Naive thymus-derived CD8-positive, alpha-beta T cell (primary cell): ENCODE measurements around the gene NTN3. TPM values are rescaled to one million over a fixed set of nuclear protein-coding genes. Genes with fewer than 3 reads are reported as not detected.

Experiments
- ATAC-seq, 2 donors: fragments of 150-1000 bp; cut with Tn5 transposase in 1 of 2; sonication (Bioruptor Pico), chemical (Tn5 transposase) in 1 of 2; 1 replicate in 1 of 2; 2 replicates in 1 of 2; pipeline ENCODE4 v1.10.0; 2021; ENCODE audit warnings: mild to moderate bottlenecking in 2 of 2, moderate library complexity in 2 of 2
- POLR2A ChIA-PET: fragments of 350-600 bp; sonication (Branson Sonifier 250); formaldehyde crosslinking; loops from one replicate; lab custom pipeline; 2021; ENCODE audit warnings: antibody characterized with exemption; lab: Charles Lee
- DNase-seq, 10 donors: peaks; one replicate each; pipeline versions ENCODE4 v3.0.0 to v3.0.0-alpha.2; 2020 to 2022
- H3K27ac Mint-ChIP-seq, 10 donors: one replicate each; pipeline ENCODE4 v1.8.0; 2020 to 2022; ENCODE audit warnings: mild to moderate bottlenecking in 10 of 10, mixed read lengths in 10 of 10, moderate library complexity in 4 of 10, inconsistent platforms in 1 of 10
- H3K27me3 Mint-ChIP-seq, 5 donors: one replicate each; pipeline ENCODE4 v1.8.0; 2021 to 2022; ENCODE audit warnings: mixed read lengths in 5 of 5
- H3K36me3 Mint-ChIP-seq, 3 donors: one replicate each; pipeline ENCODE4 v1.8.0; 2020 to 2022; ENCODE audit warnings: mixed read lengths in 3 of 3, mild to moderate bottlenecking in 2 of 3, inconsistent platforms in 1 of 3
- H3K4me1 Mint-ChIP-seq, 4 donors: one replicate each; pipeline ENCODE4 v1.8.0; 2021 to 2022; ENCODE audit warnings: mixed read lengths in 4 of 4
- H3K4me3 Mint-ChIP-seq, 10 donors: one replicate each; pipeline ENCODE4 v1.8.0; 2020 to 2022; ENCODE audit warnings: mild to moderate bottlenecking in 10 of 10, mixed read lengths in 10 of 10, moderate library complexity in 6 of 10, inconsistent platforms in 1 of 10
- H3K9me3 Mint-ChIP-seq, 9 donors: one replicate each; pipeline ENCODE4 v1.8.0; 2020 to 2022; ENCODE audit warnings: mixed read lengths in 9 of 9, mild to moderate bottlenecking in 3 of 9, inconsistent platforms in 1 of 9, moderate library complexity in 1 of 9
- polyA plus RNA-seq, 3 donors: library from polyadenylated mRNA; unstranded; fragments of 300-500 nt; fragmentation: Illumina TruSeq; gene quantifications; one replicate each; pipeline ENCODE4 v1.2.3, GENCODE V29; 2021
- total RNA-seq, 8 experiments: library from RNA in 2 of 8; stranded (reverse) in 2 of 8; gene quantifications; one replicate each; pipeline ENCODE4 v1.2.3 and lab custom pipeline; 2021 to 2026

Gene NTN3
- total and polyA plus RNA-seq, 5 experiments from 2014 or later, result not detected

DNA sequence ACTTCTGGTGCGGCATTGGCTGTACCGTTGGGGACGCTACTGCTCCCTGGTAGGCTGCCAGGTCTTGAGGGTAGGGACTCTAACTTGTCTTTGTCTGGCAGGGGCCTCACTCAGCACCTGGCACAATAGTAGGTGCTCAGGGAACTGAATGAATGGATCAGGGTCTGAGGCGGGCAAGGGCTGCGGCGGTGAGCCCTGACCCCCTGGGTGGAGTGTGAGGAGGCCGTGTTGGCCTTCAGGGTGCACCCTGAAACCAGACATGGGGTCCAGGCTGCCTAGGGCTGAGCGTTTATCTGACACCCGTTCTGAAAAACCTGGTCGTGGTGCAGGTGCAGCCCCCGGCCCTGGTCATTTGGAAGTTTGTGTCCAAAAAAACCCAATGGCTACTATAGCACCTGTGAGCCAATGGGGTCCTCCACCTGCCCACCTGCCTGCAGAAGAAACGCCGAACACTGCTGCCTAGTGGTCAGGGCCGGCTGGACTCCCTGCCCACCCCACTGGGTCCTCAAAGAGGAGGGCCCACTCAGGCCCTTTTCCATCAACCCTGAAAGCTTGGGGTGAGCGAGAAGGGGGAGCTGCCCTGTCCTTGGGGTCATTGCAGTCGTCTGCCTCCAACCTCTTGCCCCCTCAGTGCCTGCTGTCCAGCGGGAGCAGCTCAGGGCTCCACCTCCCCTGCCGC, 37.8 kb downstream of the NTN3 start:
- Mint-ChIP-seq H3K9me3 (peaks cover 0 to under 1% (median 0%) of the 10 kb centered on the region in 9 donors), H3K4me3 (no peak overlapping the region), H3K27ac (peak overlapping the region in 3 of 10 donors; percentile 39 to 75 (median 63)), H3K4me1 (peaks cover 11 to 50% (median 15%) of the 10 kb centered on the region in 4 donors), H3K36me3 (no peaks in the 10 kb centered on the region), H3K27me3 (no peaks in the 10 kb centered on the region)
- DNase-seq (no peak), ATAC-seq (no peak)
- POLR2A ChIA-PET, result no interaction called here

DNA sequence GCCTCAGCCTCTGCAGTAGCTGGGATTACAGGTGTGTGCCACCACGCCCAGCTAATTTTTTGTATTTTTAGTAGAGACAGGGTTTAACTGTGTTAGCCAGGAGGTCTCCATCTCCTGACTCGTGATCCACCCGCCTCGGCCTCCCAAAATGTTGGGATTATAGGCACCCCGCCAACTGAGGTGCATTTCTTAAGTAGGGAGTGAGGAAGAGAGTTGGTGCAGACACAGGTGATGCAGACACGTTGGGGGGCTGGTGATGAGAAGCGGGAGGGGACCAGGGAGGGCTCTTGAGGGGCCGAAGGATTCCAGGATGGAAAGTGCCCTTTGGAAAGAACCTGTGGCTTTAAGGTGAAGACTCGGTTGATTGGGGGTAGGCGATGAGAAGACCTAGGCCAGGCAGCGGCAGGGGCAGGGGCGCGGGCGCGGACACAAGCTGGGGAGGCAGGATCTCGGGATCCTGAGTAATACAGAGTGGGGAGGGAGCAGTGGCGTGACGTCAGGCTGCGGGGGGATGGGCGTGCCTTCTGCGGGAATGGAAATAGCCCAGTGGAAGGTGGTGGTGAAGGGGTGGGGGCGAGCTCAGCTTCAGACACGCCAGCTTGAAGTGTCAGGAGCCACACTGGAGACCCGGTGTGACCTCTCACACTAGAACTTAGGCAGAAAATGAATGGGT, 40.2 kb downstream of the NTN3 start:
- H3K27ac Mint-ChIP-seq, result peak overlapping the region in 2 of 10 donors; percentile 3 to 50

DNA sequence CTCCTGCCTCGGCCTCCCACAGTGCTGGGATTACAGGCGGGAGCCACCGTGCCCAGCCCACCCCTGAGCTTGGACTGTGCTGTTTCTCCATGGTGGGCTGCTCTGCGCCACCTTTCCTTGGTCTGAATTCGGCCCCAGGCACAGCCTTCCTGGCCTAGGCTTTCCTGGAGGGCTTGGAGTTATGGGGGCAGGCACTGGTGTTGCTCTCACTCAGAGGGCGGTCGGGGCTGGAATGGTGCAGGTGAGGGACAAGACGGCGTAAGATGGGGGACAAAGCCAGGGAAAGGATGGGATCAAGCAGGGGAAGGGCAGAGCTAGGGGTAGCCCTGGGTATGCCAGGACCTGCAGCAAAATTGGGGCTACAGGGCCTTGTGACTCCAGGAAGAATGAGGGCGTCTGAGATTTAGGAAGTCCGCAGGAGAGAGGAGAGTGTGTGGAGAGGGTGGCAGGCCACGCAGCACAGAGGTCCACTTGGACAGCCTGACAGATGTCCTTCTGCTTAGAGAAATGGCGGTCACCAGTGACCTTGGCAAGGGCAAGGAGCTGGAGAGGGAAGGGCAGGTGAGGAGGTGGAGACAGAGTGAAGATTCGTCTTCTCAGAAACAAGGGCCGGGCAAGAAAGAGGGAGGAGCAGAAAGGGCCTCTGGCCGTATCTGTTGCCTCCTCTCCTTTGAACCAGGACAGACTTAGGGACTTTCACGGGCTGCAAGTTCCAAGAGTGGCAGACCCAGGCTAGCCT, 41.1 kb downstream of the NTN3 start:
- H3K4me1 Mint-ChIP-seq, result peaks cover 29 to 70% (median 40%) of the 10 kb centered on the region in 4 donors
- POLR2A ChIA-PET, result interaction anchor here (1.1 to 6.8 kb wide), 5 partner anchors 9 to 82 kb away, joined by 4 to 146 read pairs (median 6); partner anchors contain the start of genes CCNF, CEMP1 and PDPK1
- DNase-seq, result no peak

More for the DNA sequence above, 40.2 kb downstream of the NTN3 start:
- POLR2A ChIA-PET, result interaction anchor here (1.5 to 6.8 kb wide), 2 partner anchors 10 to 23 kb away, joined by 5 to 146 read pairs; partner anchors contain the start of genes CEMP1 and PDPK1
- H3K4me1 Mint-ChIP-seq, result peaks cover 20 to 66% (median 31%) of the 10 kb centered on the region in 4 donors
- DNase-seq, result no peak
- no peaks in the 10 kb centered on the region for H3K27me3 Mint-ChIP-seq
- H3K36me3 Mint-ChIP-seq, result peaks cover 0 to 4% (median 0%) of the 10 kb centered on the region in 3 donors
- peaks cover 0 to 3% (median 0%) of the 10 kb centered on the region in 9 donors for H3K9me3 Mint-ChIP-seq
- H3K4me3 Mint-ChIP-seq, result peak overlapping the region in 2 of 10 donors; percentile 21 to 44
- ATAC-seq, result no peak

DNA sequence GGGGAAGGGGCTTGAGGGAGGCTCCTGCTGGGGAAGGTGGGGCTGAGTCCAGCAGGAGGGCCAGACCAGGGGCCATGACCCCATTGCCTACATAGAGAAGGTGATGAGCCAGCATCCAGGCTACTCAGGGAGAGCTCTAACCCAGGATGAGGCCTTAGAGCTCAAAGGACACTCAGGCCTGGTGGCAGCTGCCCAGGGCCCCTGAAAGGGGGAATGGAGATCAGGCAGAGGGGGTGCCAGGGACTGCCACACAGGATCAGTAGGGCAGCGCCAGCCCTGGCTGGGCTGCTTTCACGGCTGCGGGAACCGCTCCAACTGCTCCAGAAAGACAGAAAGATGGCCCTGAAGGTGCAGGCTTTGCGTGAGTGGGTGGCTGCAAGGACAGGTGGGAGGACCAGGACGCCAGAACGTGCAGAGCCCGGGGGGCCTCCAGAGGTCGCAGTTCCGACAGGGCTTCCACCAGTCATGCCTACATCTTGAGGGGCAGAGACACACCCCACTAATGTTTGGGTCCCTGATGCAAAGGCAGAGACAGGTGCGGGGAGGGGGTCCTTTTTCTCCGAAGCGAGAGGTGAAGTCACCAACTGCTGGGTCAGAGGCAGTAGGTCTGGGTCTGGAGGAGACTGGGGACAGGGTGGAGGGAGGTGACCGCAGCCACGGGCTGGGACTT, 41.8 kb downstream of the NTN3 start:
- Mint-ChIP-seq H3K4me3 (peak overlapping the region; percentile 79 to 91 (median 87)), H3K27ac (peak overlapping the region; percentile 91 to 99 (median 96)), H3K9me3 (peaks cover 0 to 3% (median 0%) of the 10 kb centered on the region in 9 donors), H3K27me3 (no peaks in the 10 kb centered on the region), H3K4me1 (peaks cover 33 to 72% (median 47%) of the 10 kb centered on the region in 4 donors), H3K36me3 (peaks cover 0 to 13% (median 0%) of the 10 kb centered on the region in 3 donors)
- DNase-seq, result peak in 8 of 10 donors; percentile 37 to 81 (median 58)
- peak; percentile 33 to 38 for ATAC-seq
- POLR2A ChIA-PET, result interaction anchor here (0.6 to 6.8 kb wide), 13 partner anchors 8 to 542 kb away, joined by 3 to 146 read pairs (median 5); partner anchors contain the start of genes CCNF, CEMP1, E4F1 and PDPK1

More for the DNA sequence above, 41.1 kb downstream of the NTN3 start:
- Mint-ChIP-seq H3K9me3 (peaks cover 0 to 3% (median 0%) of the 10 kb centered on the region in 9 donors), H3K27me3 (no peaks in the 10 kb centered on the region), H3K27ac (peak overlapping the region; percentile 40 to 99 (median 96)), H3K36me3 (peaks cover 0 to 13% (median 0%) of the 10 kb centered on the region in 3 donors), H3K4me3 (peak overlapping the region in 9 of 10 donors; percentile 44 to 88 (median 84))
- ATAC-seq, result no peak

DNA sequence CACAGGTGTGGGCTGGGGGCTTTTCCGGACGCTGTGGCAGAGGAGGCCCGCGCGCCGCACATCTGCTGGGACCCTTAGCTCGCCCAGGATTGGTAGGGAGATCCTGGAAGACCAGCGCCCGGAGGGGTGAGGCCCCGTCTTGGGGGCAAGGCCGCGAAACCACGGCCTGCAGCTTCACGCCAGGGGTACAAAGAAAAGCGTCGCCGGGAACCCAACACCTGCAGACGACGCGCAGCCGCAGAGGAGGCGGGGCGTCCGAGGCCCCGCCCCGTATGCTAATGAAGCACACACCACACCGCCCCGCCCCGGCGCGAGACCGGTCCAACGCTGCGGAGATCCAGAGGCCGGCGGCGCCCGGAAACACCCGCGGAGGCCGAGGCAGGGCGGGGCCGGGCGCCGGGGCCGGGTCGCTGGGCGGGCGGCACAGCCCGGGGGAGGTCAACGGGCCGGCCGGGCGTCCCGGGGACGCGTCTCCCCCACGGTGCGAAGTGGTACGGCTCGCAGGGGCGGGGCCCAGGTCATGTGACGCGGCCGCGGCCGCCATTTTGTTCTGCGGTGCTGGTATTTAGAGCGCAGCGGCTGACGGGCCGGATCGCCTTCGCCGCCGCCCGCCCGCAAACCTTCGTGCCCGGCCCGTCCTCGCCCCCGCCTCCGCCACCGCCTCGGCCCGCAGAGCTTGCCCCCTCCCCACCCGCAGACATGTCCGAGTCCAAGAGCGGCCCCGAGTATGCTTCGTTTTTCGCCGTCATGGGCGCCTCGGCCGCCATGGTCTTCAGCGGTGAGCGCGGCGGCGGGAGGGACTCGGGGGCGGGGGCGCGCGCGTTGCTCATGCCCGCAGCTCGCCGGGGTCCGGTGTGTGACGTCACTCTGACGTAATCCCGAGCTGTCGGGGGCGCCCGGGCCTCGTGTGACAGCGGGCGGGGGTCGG, 42.6 kb downstream of the NTN3 start, which contains the start of gene ATP6V0C:
Gene ATP6V0C, plus strand, starts transcription at position 548 of the 928 bp plus-strand sequence. Its CDS starts 152 bp downstream, at position 700.
- Mint-ChIP-seq H3K27ac (peak within 1 kb of the TSS; percentile 91 to 99 (median 97)), H3K36me3 (peaks cover 0 to 13% (median 0%) of the 10 kb centered on the region in 3 donors), H3K4me3 (peak within 1 kb of the TSS; percentile 87 to 96 (median 91)), H3K27me3 (no peaks in the 10 kb centered on the region), H3K4me1 (peaks cover 35 to 71% (median 54%) of the 10 kb centered on the region in 4 donors), H3K9me3 (peaks cover 0 to 3% (median 0%) of the 10 kb centered on the region in 9 donors)
- peak; percentile 86 for ATAC-seq
- POLR2A ChIA-PET, result interaction anchor here (0.6 to 6.8 kb wide), 15 partner anchors 11 to 725 kb away, joined by 3 to 146 read pairs (median 5); partner anchors contain the start of genes CCNF, CEMP1, E4F1 and PDPK1
- peak; percentile 86 to 99 (median 92) for DNase-seq

DNA sequence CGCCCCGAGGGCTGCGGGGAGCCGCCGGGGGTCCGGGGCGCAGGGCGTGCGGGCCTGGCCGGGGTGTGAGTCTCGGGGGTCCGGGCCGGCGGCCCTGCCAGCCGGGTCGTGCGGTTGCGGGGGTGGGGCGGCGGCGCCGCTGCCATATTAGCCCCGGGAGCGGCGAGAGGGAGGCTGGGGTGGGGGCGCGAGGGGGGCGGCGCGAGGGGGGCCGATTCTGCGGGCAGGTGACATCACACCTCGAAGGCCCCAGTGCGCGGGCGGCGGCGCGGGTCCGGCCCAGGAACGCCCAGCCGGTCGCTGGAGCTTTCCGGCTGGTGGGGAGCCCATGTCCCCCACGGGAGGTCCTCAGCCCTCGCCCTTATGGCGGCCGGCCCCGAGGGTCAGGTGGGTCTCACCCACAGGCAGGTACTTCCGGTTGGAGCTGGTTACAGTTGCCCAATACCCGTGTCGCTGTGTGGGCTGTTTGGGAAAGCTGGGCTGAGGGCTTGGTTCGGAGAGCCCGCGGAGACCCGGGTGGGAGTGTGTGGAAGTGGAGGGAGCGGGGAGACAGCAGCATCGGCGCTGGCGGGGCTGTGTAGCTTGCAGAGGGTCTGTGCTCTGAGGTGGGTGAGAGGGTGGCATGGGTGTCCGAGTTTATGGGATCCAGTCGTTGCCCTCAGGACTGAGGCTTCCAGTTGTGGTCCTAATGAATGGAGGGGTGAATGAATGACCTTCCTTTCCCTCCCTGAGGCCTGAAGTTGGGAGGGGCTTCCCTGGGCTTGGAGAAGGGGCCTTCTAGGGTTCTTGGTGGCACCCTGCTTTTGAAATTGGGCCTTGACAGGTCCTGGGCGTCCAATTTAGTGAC, 43.5 kb downstream of the NTN3 start:
- ATAC-seq, result peak; percentile 3 to 5
- no peaks in the 10 kb centered on the region for H3K27me3 Mint-ChIP-seq
- POLR2A ChIA-PET, result interaction anchor here (0.6 to 6.8 kb wide), 11 partner anchors 10 to 724 kb away, joined by 3 to 146 read pairs (median 6); partner anchors contain the start of genes CCNF, CEMP1, PDPK1 and PGP
- peak in 6 of 10 donors; percentile 24 to 73 (median 42) for DNase-seq
- H3K9me3 Mint-ChIP-seq, result peaks cover 0 to 3% (median 0%) of the 10 kb centered on the region in 9 donors
- H3K36me3 Mint-ChIP-seq, result peaks cover 0 to 14% (median 0%) of the 10 kb centered on the region in 3 donors
- peak overlapping the region; percentile 86 to 96 (median 90) for H3K4me3 Mint-ChIP-seq
- peak overlapping the region; percentile 91 to 97 (median 96) for H3K27ac Mint-ChIP-seq
- H3K4me1 Mint-ChIP-seq, result peaks cover 40 to 73% (median 62%) of the 10 kb centered on the region in 4 donors

DNA sequence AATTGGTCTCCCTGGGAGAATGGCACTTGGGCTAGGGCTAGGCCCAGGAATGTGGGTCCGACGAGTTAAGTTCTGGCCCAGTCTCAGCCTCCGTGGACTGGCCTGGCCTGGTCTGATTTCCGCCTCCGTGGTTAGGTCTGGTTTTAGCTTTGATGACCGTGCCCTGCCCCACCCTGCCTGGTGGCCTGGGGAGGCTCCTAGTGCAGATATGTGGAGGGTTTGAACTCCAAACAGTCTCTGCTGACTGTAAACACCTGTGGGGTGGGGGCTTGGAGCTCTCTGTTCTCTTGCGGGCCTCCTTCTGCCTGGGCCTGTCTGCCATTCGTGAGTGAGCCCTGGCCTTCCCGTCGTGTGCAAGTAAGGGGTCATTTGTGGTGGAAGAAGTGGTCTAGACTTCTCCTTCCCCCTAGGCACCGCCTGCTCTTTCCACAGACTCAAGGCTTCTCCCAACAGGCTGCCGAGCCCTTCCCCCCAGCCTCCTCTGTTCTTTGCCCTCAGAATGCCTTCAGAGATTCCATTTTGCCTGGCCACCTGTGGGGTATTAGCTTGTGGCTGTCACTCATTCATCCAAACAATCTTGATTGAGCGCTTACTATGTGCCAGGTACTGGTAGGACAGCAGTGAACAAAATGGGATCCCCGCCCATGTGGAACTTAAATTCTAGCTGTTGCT, 44.2 kb downstream of the NTN3 start:
- POLR2A ChIA-PET, result interaction anchor here (0.6 to 6.8 kb wide), 9 partner anchors 10 to 1834 kb away, joined by 3 to 146 read pairs (median 8); partner anchors contain the start of genes CEMP1, PDPK1, PGP and RPS2
- H3K4me3 Mint-ChIP-seq, result peak overlapping the region; percentile 86 to 96 (median 90)

DNA sequence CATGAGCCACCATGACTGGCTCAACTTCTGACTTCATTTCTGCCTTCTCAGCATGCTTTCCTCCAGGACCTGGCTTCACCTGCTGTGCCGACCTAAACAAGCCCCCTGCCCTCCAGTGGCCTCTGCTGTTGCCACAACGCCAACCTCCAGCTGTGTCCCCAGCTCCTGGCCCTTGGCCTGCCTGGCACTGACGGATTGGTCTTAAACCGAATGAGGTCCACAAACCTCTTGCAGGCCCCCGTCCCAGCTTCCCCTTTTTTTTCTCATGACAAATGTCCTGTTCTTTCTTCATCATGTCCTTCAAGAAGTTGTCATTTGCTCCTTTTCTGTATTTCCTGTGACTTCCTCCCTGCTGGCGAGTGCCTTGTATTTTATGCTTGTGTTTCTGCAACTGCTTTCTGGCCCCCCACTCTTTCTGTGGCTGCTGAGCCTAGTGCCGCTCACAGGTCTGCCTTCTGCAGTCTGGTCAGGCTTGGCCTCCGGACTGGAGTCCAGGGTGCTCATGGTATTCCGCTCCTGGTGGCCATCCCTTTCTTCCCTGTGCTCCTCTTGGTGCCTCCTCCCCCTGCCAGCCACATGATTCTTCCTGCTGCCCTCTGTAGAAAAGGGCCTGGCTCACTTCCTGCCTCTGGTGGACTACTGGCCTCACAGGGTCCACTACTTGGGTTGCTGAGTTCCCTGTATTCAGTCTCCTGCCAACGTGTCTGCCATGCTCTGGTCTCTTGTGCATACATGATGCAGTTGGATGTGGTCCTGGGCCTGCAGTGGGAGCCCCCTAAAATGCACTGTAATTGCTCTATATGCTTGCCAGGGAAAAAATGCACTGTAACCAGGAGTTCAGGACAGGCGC, 45.5 kb downstream of the NTN3 start:
- DNase-seq, result no peak
- H3K27me3 Mint-ChIP-seq, result peaks cover 0 to 5% (median 0%) of the 10 kb centered on the region in 5 donors
- no peak for ATAC-seq
- H3K4me3 Mint-ChIP-seq, result peak overlapping the region; percentile 86 to 96 (median 90)
- peak overlapping the region; percentile 86 to 97 (median 96) for H3K27ac Mint-ChIP-seq
- peaks cover 0 to 3% (median 0%) of the 10 kb centered on the region in 9 donors for H3K9me3 Mint-ChIP-seq
- peaks cover 0 to 23% (median 0%) of the 10 kb centered on the region in 3 donors for H3K36me3 Mint-ChIP-seq
- H3K4me1 Mint-ChIP-seq, result peaks cover 43 to 83% (median 72%) of the 10 kb centered on the region in 4 donors
- POLR2A ChIA-PET, result interaction anchor here (0.6 to 6.8 kb wide), 3 partner anchors 17 to 1835 kb away, joined by 3 to 146 read pairs (median 9); partner anchors contain the start of genes CEMP1 and PDPK1

More for the DNA sequence above, 44.2 kb downstream of the NTN3 start:
- peaks cover 0 to 19% (median 0%) of the 10 kb centered on the region in 3 donors for H3K36me3 Mint-ChIP-seq
- H3K4me1 Mint-ChIP-seq, result peaks cover 44 to 76% (median 65%) of the 10 kb centered on the region in 4 donors
- no peaks in the 10 kb centered on the region for H3K27me3 Mint-ChIP-seq
- H3K27ac Mint-ChIP-seq, result peak overlapping the region; percentile 91 to 97 (median 96)
- peaks cover 0 to 3% (median 0%) of the 10 kb centered on the region in 9 donors for H3K9me3 Mint-ChIP-seq
- DNase-seq (no peak), ATAC-seq (no peak)
